Sigmoid colon (tissue), 4 donors: ENCODE results near the gene CHAT.

Source experiments
- EP300 ChIP-seq, 4 donors: sonication (generic); formaldehyde crosslinking; IDR thresholded peaks; one replicate each; pipeline ENCODE4 v1.6.1; 2017; ENCODE audit warnings: antibody characterized with exemption in 4 of 4
- POLR2A ChIP-seq, 2 donors: fragments of 450-650 bp; IDR thresholded peaks; one replicate each; pipeline ENCODE4 v1.6.1; 2016; ENCODE audit warnings: antibody characterized with exemption in 2 of 2, mild to moderate bottlenecking in 2 of 2, moderate library complexity in 2 of 2
- TF ChIP-seq, protein P1 (sequence below), 4 experiments: fragments of 450-650 bp in 3 of 4; fragments of 200-600 bp in 1 of 4; IDR thresholded peaks; one replicate each; pipeline ENCODE4 v1.5.1; 2016 to 2019; ENCODE audit warnings: antibody characterized with exemption in 4 of 4, mild to moderate bottlenecking in 3 of 4, moderate library complexity in 2 of 4

DNA sequence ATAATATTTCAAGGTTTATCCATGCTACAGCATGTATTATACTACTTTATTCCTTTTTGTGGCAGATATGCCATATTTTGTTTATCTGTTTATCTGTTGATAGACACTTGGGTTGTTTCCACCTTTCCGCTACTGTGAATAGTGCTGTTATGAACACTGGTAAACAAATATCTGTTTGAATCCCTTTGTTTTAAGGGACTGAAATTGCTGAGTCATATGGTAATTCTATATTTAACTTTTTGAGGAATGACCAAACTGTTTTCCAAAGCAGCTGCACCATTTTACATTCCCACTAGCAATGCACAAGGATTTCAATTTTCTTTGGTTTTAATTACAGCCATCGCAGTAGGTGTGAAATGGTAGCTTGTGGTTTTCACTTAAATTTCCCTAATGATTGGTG, 69.0 kb downstream of the CHAT start:
- TF ChIP-seq POLR2A (IDR thresholded peaks at IDR 0.05) (no peak), EP300 (IDR thresholded peaks at IDR 0.05) (no peak)
- TF ChIP-seq, protein P1, sequence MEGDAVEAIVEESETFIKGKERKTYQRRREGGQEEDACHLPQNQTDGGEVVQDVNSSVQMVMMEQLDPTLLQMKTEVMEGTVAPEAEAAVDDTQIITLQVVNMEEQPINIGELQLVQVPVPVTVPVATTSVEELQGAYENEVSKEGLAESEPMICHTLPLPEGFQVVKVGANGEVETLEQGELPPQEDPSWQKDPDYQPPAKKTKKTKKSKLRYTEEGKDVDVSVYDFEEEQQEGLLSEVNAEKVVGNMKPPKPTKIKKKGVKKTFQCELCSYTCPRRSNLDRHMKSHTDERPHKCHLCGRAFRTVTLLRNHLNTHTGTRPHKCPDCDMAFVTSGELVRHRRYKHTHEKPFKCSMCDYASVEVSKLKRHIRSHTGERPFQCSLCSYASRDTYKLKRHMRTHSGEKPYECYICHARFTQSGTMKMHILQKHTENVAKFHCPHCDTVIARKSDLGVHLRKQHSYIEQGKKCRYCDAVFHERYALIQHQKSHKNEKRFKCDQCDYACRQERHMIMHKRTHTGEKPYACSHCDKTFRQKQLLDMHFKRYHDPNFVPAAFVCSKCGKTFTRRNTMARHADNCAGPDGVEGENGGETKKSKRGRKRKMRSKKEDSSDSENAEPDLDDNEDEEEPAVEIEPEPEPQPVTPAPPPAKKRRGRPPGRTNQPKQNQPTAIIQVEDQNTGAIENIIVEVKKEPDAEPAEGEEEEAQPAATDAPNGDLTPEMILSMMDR (IDR thresholded peaks at IDR 0.05): no peak
